Measurements from ENCODE around the gene WNT5B.

WNT5B gene

DNA sequence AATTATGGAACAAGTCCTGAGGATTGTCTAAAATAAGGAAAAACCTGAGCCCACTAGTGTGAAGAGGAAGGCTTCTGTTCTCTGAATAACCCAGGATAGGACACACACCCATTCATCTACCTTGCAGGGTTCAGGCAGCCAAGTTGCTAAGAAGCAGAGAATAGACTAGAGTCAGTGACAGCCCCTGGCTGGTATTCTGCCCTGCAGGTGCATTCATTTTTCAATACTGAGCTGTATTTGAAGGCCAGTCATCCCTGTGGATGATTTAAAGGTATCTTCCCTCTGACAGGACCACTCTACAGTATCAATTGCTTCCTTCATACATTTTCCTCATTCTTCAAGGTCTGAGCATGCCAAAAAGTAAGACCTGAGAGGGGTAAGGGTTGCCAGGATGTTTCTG, 22.9 kb downstream of the WNT5B start:
- no peak for DNase-seq (ENCODE audit: low read depth)

DNA sequence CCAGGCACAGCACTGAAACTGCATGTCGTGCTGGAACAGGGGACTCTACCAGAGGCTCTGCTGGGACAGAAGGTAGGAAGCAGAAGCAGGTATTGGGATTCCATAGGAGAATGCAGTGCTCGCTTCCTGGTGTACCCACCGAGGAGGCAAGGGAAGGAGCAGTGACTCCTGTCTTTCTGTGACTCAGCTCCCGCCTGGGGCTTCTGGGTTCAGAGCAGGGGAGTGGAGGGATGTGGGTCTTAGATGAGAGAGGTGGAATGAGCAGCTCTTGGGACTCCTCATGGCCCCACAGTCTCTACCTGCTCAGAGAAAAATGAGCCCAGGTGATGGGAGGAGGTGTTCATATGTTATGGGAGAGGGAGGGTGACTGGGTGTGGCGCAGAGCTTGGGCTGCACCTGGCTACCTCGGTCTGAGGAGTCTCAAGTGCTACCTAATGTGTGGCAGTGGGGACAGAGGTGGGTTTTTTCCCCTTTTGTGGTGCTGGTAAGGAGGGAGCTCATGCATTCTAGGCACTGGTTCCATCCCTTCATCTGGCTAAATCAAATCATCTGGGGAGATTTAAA, 26.3 kb downstream of the WNT5B start:
- no peak for DNase-seq (ENCODE audit: low read depth)

DNA sequence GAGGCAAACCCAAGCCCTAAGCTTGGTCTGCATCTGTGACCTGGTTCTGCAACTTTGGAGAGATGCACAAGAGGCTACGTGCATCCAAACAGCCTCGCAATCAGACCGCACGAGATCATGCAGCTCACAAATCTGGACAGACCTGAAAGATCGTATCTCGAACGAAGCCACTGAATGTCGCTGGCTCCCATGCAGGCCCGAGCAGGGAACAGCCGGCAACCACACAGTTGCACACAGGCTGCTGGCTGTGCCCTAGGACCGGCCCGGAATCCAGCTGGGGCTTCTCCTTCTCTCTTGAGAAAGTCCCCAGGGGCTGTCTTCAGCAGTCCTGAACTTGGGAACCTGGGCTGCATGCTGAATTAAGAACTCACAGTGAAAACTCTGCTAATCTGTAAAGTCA, 27.9 kb downstream of the WNT5B start:
- no peak for DNase-seq (ENCODE audit: low read depth)

DNA sequence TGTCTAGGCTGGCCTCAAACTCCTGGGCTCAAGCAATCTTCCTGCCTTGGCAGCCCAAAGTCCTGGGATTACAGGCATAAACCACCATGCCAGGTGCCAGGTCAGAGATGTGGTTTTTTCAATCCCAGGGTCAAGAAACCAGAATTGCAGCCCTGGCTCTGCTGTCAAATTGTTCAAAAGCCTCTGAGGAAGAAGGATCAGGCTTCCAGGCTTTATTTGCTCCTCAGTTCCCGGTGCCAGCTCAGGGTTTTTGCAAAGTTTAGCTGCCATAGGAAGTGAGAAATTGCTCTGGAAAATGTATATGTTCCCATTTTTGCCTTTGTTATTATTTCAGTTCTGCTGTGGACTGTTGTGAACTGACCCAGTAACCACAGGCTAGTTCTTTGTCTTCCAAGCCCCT, 28.7 kb downstream of the WNT5B start:
- DNase-seq (ENCODE audit: low read depth): no peak

DNA sequence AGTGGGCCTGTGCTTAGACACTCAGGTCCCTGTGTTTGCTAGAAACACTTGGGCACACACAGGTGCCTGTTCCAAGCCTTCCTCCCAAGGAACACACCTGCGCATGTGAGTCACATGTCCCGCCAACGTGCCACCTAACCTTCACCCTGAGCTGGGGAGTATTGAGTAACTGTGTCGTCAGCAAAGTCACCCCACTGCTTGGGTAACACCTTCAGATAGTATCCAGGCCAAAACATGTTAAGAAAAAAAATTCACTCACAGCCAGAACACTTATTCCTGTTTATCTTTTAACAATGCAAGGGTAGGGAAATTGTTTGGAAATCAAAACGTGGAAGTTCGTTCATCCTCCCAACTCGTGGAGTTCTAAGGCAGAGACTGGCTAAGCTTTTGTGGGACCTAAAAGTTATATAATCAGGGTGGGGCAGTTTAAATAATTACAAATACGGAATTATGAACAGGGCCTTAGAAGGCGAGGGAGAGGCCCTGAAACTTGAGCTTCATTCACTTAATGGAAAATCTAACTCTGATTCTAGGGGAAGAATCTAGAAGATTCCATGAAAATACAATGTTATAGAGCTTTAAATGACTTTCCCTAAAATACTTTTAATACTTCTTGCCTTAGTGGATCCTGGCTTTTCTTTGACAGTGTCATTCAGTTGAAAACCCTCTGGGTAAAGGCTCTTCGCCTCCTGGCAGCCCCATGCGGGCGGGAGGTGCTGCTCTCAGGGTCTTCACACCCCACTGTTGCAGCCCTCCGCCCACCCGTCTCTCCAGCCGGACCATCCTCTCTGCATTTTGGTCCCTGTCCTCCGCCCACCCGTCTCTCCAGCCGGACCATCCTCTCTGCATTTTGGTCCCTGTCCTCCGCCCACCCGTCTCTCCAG, 31.5 kb downstream of the WNT5B start:
- DNase-seq (ENCODE audit: low read depth): peak; percentile 14

DNA sequence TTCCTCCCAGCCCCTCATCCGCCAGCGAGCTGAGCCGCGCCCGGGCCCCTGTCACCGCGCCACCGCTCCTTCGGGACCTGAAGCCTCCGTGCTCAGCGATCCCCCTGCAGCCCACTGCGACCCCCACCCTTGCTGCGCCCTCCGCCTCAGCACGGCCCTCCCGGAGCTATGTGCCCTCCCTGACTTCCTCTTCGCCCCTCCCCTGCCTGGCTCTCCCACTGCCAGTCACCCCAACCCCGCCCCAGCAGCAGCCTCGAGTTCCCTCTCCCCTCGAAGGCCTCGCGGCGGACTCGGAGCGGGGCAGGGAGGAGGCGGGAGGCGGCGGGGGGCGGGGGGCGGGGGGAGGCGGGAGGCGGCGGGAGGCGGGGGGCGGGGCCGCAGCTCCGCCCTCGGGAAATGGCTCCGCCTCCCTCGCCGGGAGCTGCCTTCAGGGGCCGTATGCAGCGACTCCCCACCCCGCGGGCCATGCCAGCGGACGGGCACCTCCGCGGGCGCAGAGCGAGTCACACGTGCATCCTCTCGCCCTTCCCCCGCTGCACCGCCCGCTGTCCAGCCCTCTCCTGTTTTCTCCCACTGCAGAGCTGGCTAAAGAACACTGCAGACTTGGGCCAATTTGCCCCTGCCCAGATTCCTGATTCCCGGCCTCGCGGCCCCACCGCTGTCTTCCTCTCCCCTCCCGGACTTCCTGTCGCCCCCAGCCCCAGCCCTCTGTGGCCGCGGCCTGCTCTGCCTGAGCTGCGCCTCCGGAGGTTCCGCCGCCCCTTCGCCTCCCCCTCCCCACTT, 32.7 kb downstream of the WNT5B start:
- DNase-seq (ENCODE audit: low read depth): peak; percentile 73

DNA sequence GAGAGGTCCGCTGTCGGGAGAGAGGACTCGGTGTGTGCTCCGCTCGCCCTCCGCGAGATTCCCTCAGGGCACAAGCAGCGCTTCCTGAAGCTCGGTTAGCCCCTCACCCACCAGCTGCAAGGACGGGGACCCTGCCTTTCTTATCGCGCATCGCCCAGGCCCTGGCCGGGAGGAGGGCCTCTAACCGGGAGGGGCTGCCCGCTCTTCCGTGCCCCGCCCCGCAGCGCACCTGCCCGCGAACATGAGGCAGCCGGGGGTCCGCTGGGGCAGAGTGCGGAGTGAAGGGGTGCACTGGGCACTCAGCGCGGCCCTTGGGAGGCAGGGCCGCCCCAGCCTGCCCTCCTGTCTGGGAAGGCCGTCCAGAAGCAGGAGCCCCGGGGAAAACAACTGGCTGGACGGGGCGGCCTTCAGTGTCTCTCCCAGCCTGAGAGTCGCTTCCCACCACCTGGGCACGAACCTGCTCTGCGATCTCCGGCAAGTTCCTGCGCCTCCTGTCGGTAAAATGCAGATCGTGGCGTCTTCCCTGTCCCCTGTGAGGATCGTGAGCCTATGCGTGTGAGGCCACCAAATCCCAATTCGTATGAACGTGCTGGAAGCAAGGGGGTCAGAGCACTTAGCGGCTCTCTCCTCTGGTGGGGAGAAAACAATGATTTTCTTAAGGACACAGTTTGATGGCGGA, 33.9 kb downstream of the WNT5B start:
- no peak for DNase-seq (ENCODE audit: low read depth)

DNA sequence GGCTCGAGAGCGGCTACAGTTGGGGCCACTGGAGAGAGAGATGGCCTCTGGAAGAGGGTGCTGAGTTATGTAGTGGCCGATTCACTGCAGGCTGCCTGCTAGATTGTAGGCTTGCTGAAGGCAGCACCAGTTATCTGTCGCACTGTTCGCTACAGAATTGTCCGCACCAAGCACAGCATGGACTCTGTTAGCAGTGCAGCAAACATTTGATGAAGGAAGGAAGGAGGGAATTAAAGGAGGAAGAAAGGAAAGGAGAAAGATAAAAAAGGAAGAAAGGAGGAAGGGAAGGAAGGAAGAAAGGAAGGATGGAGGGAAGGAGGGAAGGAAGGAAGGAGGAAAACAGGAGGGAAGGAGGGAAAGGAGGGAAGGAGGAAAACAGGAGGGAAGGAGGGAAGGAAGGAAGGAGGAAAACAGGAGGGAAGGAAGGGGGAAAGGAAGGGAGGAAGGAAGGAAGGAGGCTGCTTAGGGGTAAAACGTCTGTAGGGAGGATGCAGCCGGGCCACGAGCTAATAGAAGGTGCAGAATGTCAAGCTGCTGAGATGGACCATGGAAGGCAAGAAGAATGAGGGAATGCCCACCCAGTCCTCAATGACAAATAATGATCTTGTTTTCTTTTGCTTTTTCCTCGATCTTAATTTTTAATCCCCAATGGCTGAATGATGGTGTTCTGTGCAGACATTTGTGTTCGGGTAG, 34.6 kb downstream of the WNT5B start:
- no peak for DNase-seq (ENCODE audit: low read depth)

DNA sequence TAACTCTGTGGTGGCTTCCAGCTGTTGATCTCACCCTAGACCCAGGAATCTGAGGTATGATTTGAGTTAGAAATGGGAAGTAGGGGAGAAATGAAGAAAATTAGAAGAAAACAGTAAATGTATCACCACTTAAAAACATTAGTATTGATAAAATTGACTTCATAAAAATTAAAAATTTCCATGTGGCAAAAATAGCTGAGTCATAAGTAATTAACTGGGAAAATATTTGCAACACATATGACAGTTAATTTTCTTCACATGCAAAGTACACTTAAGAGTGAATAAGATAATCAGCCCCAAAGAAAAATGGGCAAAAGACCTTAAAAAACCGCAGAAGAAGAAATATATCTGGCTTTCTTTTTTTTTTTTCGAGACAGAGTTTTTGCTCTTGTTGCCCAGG, 36.3 kb downstream of the WNT5B start:
- DNase-seq (ENCODE audit: low read depth): no peak

DNA sequence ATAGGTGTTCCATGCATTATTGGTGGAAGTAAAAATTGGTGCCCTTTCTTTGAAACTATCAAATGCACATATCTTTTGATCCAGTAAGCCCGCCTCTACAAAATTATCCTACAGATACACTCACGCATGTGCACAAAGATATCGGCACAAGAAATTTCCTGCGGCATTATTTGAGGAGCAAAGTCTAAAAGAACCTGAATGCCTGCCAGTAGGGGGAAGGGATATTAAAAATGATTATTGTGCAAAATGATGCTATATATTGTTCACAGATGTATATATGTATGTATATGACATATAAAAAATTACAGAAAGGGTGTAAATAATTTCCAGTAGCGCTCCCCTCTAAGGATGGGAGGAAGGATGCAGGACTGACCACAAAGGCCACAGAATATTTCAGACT, 37.2 kb downstream of the WNT5B start:
- no peak for DNase-seq (ENCODE audit: low read depth)

DNA sequence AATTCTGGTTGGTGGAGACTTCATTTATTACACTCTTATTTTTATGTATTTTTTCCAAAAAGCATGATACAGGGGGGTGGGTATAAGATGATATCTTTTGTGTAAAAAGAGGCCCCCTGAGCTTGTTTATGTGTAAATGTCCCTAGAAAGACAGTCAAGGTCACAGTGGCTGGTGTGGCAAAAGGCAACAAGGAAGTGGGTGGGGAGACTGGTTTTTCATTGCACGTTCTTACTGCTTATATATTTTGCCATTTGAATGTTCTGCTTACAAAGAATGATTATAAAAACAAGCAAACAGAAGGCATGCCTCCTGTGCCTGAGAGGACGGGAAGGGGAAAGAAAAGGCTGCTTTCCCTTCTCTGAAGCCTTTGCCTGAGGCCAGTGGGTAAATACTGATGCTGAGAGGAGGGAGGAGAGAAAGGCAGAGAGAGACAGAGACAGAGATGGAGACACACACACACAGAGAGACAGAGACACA, 37.7 kb downstream of the WNT5B start:
- DNase-seq (ENCODE audit: low read depth): no peak

DNA sequence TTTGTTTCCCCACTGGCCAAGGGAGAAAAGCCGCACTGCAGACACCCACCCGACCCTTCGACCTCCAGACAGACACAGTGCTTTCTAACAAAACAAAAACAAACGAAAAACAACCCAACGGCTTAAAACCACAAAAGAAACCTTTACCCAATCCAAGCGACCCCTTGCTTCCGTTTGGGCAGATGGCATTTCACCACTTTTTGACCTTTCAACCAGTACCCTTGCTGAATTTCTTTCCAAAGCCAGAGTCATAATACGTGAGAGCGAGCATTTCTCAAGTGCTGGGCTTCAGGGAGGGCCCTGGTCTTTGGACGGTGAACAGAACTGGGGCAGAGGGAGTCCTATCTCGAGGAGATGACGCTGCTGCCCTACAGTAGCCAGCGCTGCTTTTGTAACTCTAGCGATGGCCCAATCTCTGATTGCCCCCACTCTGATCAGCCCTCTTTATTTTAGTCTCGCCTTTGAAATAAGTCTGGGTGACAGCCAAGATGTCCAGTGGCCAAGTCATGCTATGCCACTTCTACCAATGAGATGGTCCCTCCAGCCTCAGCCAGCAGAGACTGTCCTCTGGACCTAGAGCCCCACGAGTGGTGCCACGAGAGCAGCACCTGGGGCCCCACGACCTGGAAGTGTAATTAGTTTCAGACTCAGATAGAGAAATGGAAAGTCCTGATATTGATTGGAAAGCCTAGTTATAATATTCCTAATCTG, 40.0 kb downstream of the WNT5B start:
- no peak for DNase-seq (ENCODE audit: low read depth)

DNA sequence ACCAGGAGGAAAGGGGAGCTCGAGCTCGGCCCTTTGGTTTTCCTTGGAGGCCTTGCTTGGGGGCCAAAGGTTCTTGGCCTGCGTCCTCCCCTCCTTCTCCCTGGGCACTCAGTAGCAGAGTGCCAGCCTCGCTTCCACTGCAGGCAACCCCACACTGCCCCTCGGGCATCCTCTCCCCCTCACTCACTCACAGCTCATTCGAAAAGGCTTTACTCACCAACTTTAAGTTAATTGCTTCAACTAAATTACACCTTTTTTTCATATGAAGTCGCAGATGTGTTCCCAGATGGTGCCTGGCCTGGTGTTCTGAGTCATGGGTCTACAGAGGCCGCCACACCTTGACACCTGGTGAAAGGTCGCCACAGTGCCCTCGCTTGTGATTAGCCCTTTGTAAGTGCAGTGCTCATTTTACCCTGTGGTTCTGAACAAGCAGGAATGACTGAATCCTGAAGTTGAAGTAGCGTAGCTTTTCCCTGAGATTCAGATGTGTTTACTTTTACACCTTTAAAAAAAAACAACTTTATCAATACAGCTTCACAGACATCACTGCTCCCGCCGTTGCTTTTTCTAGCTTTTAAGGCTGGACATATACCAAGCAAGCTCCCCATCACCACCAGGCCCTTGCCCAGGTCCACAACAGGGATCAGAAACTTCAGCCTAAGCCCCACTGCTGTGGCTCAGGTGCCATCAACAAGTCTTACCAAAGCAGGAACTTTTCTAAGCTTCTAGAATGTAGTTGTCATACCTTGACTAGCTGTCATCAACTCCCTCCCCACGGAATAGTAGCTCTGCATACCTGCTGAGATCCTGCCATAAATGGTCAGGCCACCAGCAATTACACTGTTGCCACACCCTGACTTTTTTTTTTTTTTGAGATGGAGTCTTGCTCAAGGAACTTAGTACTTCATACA, 41.6 kb downstream of the WNT5B start:
- no peak for DNase-seq (ENCODE audit: low read depth)

DNA sequence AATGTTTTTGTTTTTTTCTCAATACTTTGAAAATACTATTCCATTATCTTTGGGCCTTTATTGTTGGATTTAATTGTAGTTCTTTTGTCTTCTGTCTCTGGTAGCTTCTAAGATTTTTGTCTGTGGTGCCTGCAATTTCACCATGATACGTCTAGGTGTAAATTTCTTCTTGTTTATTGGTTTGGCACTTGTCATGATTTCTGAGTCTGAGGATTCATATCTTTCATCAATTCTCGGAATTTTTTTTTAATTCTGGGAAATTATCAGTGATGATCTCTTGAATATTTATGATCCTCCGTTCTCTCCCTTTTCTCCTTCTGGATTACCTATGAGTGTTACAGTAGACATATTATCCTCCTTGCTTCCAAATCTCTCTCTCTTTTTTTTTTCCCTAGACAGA, 47.0 kb downstream of the WNT5B start:
- DNase-seq (ENCODE audit: low read depth): no peak

DNA sequence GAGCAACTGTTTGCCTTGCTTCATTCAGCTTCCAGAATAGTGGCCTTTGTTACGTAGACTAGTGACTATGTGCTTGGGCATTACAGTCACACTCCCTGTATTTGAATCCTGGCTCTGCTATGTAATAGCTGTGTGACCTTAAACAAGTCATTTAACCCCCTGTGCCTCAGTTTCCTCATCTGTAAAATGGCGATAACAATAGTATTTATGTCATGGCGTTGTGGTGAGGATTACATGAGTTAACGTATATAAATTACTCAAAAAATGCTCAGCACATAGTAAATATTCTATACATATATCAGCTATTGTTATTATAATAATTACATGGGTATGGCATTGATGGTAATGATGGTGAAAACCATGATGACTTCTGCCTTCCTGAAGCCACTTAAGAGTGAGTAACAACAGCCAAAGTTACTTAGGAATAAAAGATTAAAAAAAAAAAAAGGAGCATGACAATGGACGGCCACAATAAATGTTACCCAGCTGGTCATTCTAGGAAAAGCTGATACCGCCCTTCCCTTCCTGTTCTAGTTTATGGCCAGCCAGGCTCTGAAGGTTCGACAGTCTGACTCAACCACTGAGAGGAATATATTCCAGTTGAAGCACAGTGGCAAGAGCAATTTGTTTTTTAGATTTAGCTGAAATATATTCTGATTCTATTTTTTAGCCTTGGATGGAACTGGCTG, 51.9 kb downstream of the WNT5B start:
- DNase-seq (ENCODE audit: low read depth): no peak

DNA sequence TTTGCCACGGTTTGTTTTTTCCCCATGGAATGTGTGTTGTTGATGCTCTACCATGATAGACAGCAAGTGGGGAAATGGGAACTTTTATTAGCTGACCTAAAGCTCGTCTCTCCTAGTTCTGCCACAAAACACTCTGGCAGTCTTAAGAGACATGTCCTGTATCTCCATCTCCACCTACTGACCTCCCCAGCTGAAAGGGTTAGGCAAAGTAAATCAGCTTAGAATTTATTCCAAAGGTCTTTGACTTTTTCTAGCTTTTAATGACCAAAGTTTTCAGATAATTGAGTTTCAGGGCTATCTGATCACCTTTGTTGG, 52.4 kb downstream of the WNT5B start:
- no peak for DNase-seq (ENCODE audit: low read depth)

DNA sequence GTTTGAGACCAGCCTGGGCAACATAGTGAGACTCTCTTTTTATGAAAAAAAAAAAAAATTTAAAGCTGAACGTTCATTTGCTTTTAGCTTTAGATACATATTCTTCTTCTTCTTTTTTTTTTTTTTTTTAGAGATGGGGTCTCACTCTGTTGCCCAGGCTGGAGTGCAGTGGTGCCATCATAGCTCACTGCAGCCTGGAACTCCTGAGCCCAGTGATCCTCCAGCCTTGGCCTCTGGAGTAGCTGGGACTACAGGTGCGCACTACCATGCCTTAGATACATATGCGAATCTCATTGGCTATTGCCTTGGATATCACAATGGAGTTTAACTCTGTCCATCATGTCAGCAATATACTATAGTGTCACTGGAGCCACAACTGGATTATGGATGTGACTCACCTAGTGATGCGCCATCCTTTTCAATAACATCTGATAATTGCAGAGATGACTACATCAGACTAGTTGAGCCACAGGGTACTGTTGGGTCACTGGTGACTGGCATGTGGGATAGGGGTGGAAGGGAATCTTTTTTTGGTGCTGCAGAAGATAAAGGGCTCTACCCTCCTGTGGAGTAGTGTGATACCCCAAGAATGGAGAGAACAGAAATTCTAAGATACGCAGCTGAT, 59.2 kb downstream of the WNT5B start:
- DNase-seq (ENCODE audit: low read depth): no peak

DNA sequence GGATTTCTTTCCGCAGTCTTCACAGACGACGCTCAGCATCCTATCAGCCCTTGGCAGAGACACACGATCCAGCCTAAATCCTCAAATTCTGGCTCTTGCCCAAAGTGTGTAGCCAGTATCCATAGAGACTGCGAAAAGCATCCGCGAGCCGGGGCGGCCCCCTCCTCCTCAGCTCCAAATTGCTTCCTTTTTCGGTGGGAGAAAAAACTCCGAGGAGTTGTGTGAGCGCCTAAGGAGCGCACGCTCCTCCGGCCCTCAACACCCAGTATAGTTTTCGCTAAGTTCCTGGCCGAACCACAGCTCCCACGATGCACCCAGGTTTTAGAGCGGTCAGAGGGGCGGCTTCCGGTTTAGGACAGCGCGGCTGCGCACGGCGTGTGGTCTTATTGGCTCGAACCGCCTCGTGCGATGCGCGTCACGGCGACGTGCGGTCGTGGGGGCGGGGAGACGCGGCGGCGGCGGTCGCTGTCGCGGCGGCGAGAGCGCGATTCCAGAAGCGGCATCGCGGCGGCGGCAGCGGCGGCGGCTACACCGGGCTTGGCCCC, 61.6 kb downstream of the WNT5B start, which contains the start of gene ADIPOR2:
Gene ADIPOR2, plus strand, starts transcription at position 493 of the 545 bp plus-strand sequence. CDS start 63,274 bp downstream, outside the sequence.
- peak; percentile 90 for DNase-seq (ENCODE audit: low read depth)
